ENCODE results near the gene GALNTL6.

DNA sequence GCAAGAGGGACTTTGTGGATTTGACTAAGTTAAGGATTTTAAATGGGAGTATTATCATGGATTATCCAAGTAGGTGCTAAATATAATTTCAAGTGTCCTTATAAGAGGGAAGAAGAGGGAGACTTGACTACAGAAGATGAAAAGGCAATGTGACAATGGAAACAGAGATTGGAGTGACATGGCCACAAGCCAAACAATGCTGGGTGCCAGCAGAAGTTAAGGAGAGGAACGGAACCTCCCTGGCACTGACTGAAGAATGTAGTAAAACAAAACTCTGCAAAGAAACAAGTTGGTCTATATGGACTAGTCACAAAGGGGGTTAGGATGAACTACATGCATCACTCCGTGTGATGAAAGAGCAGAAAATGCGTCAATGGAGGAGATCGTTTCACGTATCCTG is 959.6 kb downstream of the GALNTL6 start:
- no peak for TF ChIP-seq CTCF (IDR thresholded peaks at IDR 0.05)
- no peak for TF ChIP-seq EP300 (IDR thresholded peaks at IDR 0.05)
- no peak for TF ChIP-seq POLR2A (IDR thresholded peaks at IDR 0.05)
